ENCODE measurements around the gene BRICD5.
A peak's percentile ranks its signal among the peaks of the same experiment; 100 is the strongest.

The BRICD5 gene

GRCh38 chr16:2237493-2238149 is 27.0 kb upstream of the BRICD5 start:
- DNase-seq (ENCODE audit: low read depth), result no peak

- DNase-seq (ENCODE audit: low read depth), result no peak
These were observed 26.4 kb upstream of the BRICD5 start for GRCh38 chr16:2237102-2237482.

DNA sequence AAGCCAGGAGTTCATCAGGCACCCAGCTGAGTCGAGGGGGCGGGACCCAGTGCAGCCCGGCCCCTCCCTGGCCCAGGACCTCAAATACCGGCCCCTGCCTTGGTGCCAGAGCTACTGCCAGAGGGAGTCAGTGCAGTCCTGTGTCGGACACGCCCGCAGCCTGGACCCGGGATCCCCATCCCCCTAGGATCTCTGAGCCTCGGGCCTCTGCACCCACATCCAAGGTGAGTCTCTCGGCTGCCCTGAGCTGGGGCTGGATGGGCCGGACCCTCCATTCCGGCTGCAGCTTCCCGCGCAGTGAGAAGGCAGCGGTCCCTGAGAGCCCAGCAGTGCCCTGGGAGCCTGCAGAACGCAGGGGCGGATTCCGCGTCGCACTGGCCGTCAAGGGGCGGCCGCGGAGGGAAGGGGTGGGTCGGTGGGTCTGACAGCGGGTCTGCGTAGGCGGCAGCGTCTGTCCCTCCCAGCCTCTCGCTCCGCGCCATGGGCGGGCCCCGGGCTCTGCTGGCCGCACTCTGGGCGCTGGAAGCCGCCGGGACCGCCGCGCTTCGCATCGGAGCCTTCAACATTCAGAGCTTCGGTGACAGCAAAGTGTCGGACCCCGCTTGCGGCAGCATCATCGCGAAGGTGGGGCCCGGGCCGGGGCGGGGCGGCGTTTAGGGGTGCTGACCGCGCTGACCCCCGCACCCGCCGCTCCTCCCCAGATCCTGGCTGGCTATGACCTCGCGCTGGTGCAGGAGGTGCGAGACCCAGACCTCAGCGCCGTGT is 25.9 kb upstream of the BRICD5 start, which contains the start of gene DNASE1L2:
Gene DNASE1L2, plus strand, starts transcription at position 108 of the 765 bp plus-strand sequence. Its CDS starts 373 bp downstream, at position 481.
- DNase-seq (ENCODE audit: low read depth), result no peak

DNA sequence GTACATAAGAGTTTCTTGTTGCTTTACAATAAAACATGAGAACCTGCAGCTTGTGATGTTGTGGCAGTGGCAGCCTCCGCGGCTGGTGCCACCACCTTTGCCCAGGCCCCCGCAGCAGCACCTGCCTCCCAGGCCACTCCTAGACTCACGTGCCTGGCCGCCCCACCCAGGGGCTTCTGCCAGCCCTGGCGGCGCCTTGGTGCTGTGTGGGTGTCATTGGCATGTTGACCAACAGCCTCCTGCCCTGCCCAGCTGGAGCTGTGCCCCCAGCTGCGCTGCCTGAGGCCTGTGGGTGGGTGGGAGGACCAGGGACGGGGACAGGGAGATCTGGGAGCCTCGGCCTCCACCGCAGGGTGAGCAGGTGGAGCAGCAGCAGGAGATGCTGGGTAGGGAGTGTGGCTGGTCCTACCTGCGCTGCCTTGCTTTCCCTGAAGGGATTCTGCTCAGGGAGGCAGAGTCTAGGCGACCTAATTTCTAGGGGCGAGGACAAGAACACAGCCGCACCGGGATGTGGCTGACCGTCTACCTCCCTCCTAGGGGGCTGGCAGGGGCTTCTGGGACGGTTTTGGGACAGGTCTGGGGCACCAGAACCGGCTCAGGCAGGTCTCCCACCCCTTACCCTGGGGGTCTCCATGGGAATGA is 25.2 kb upstream of the BRICD5 start:
- no peak for DNase-seq (ENCODE audit: low read depth)

GRCh38 chr16:2235234-2235651 is 24.6 kb upstream of the BRICD5 start:
- no peak for DNase-seq (ENCODE audit: low read depth)

DNA sequence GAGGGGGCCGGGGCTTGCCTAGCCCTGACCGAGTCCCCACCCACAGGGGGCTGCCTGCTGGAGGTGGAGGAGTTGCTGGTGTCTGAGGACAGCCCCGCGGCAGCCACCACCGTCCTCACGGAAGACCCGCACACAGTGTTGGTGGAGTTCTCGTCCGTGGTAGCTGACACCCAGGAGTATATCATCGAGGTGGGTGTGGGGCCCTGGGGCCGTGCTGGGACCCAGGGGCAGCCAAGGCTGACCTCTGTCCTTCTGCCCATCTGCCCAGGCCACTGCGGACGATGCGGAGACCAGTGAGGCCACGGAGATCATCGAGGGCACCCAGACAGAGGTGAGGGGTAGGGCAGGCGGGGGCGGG is 24.1 kb upstream of the BRICD5 start:
- no peak for DNase-seq (ENCODE audit: low read depth)

DNA sequence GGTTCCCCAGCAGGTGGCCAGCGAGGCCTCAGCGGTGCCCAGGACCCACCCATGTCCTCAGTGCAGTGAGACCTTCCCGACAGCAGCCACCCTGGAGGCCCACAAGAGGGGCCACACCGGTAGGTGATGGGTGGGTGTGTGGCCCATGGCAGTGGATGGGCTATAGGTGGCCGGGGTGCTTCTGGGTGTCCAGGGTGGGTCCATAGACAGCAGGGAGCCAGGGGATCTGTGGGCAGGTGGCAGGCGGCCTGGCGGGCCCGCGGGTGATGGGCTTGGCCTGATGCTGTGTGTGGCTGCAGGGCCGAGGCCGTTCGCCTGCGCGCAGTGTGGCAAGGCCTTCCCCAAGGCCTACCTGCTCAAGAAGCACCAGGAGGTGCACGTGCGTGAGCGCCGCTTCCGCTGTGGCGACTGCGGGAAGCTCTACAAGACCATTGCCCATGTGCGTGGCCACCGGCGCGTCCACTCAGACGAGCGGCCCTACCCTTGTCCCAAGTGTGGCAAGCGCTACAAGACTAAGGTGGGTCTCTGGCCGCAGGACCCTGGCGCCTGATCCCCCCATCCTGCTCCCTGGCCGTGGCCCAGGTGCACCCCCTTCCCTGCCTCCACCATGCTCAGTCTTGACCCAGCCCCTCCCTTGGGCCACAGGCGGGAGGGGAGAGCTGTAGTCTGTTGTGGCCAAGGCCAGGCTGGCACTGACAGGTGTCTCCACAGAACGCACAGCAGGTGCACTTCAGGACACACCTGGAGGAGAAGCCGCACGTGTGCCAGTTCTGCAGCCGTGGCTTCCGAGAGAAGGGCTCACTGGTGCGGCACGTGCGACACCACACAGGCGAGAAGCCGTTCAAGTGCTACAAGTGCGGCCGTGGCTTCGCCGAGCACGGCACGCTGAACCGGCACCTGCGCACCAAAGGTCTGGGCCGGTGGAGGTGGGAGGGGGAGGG is 23.5 kb upstream of the BRICD5 start:
- no peak for DNase-seq (ENCODE audit: low read depth)

GRCh38 chr16:2233046-2233775 is 22.5 kb upstream of the BRICD5 start:
- DNase-seq (ENCODE audit: low read depth), result no peak

- no peak for DNase-seq (ENCODE audit: low read depth)
These were observed 21.7 kb upstream of the BRICD5 start for GRCh38 chr16:2232094-2232990.

- DNase-seq (ENCODE audit: low read depth), result no peak
These were observed 20.6 kb upstream of the BRICD5 start for GRCh38 chr16:2231016-2231931.

DNA sequence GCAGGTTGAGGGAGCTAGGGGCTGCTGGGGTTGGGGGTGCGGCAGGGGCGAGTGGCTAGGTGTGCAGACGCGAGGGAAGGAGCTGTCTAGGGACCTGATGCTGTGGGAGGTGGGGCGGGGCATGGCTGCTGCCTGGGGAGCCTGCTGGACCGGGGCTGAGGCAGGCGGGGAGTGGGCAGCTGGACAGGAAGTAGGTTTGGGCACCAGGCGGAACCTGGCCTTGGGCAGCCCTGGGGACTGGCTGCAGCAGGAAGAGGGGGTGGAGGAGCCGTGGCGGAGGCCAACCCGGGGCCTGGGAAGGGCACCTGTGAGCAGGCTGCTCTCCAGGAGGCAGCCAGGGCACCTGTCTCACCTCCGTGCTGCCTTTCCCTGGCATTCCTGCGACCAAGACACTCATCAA is 19.7 kb upstream of the BRICD5 start:
- no peak for DNase-seq (ENCODE audit: low read depth)

DNA sequence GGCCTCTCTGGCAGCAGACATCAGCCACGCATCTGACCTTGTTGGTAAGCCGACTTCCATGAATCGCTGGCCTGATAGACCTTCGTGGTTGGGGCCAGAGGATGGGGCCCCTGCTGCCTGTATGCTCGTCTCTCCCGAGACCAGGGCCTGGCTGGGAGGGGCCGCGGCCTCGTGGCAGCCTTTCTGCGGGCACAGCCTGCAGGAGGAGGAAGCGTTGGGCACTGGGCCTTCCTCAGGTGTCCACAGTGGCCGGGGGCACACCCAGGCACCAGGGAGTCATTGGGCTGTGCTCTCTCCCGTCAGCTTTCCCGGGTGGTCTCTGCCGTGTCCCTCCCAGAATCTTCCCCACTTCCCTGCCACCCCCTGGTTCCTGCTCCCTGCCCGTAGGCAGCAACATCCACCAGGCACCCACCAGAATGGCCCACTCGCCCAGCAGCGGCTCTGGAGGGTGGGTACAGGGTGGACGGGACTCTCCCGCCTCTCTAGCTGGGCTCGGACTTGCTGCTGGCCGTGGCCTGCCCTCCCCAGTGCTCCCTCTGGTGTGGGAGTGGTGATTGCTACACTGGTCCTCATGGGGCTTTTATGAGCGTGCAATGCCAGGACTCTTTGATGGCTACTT is 19.1 kb upstream of the BRICD5 start:
- DNase-seq (ENCODE audit: low read depth), result no peak

DNA sequence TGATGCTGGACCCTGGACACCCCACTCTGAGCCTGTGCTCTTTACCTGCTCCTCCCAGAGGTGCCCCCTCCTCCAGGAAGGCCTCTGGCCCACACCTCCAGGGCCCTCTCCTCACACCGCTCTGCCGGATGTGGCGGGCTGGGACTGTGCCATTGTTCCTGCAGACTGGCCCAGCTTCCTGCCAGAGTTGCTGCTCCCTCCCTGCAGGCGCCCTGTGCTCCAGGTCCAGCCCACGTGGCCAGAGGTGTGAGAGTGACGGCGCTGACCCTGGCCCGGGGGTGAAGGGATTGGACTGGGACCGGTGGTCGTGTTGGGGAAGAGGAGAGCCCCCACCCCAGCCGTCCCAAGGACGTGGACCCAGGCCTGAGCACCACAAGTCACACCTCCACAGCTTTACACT is 18.4 kb upstream of the BRICD5 start:
- no peak for DNase-seq (ENCODE audit: low read depth)

GRCh38 chr16:2228161-2228824 is 17.6 kb upstream of the BRICD5 start:
- no peak for DNase-seq (ENCODE audit: low read depth)

GRCh38 chr16:2226918-2227317 is 16.3 kb upstream of the BRICD5 start:
- DNase-seq (ENCODE audit: low read depth), result no peak

- DNase-seq (ENCODE audit: low read depth), result no peak
These were observed 15.7 kb upstream of the BRICD5 start for GRCh38 chr16:2226245-2226793.

GRCh38 chr16:2223942-2224486 is 13.4 kb upstream of the BRICD5 start:
- DNase-seq (ENCODE audit: low read depth), result peak; percentile 25

Data from activated T-cell treated with anti-CD3 and anti-CD28 coated beads for 48 hours (primary cell).